Measurements from ENCODE around the gene TMEM38B.

GRCh38 chr9:105681313-105681712 is 13.0 kb upstream of the TMEM38B start:
- TF ChIP-seq POLR2AphosphoS5 (IDR thresholded peaks at IDR 0.05; ENCODE audit: low read depth, low read length) (no peak), CTCF (IDR thresholded peaks at IDR 0.05) (no peak)

All from Panc1 (cell line).